ENCODE data around the gene PCSK2.

The PCSK2 gene

GRCh38 chr20:17481661-17482060 lies 254.8 kb downstream of the PCSK2 start:
- no peak for DNase-seq (ENCODE audit: low spot score)

- no peak for DNase-seq (ENCODE audit: low spot score)
Measured at GRCh38 chr20:17482536-17482935, 255.7 kb downstream of the PCSK2 start.

GRCh38 chr20:17485017-17485416 lies 258.2 kb downstream of the PCSK2 start:
- DNase-seq (ENCODE audit: low spot score) = no peak

- no peak for DNase-seq (ENCODE audit: low spot score)
Measured at GRCh38 chr20:17488916-17489600, 262.2 kb downstream of the PCSK2 start.

GRCh38 chr20:17490501-17490900 lies 263.7 kb downstream of the PCSK2 start:
- no peak for DNase-seq (ENCODE audit: low spot score)

GRCh38 chr20:17491041-17491440 lies 264.2 kb downstream of the PCSK2 start:
- DNase-seq (ENCODE audit: low spot score) = no peak

GRCh38 chr20:17491488-17491887 lies 264.6 kb downstream of the PCSK2 start:
- no peak for DNase-seq (ENCODE audit: low spot score)

GRCh38 chr20:17493173-17493572 lies 266.3 kb downstream of the PCSK2 start:
- no peak for DNase-seq (ENCODE audit: low spot score)

GRCh38 chr20:17494201-17494600 lies 267.4 kb downstream of the PCSK2 start:
- DNase-seq (ENCODE audit: low spot score) = no peak

- no peak for DNase-seq (ENCODE audit: low spot score)
Measured at GRCh38 chr20:17495826-17496225, 269.0 kb downstream of the PCSK2 start.

GRCh38 chr20:17497821-17498580 lies 271.2 kb downstream of the PCSK2 start:
- DNase-seq (ENCODE audit: low spot score) = no peak

GRCh38 chr20:17498641-17499040 lies 271.8 kb downstream of the PCSK2 start:
- no peak for DNase-seq (ENCODE audit: low spot score)

- DNase-seq (ENCODE audit: low spot score) = no peak
Measured at GRCh38 chr20:17499041-17499440, 272.2 kb downstream of the PCSK2 start.

GRCh38 chr20:17500271-17500670 lies 273.4 kb downstream of the PCSK2 start:
- DNase-seq (ENCODE audit: low spot score) = no peak

GRCh38 chr20:17500826-17501225 lies 274.0 kb downstream of the PCSK2 start:
- DNase-seq (ENCODE audit: low spot score) = no peak

- DNase-seq (ENCODE audit: low spot score) = no peak
Measured at GRCh38 chr20:17501701-17502100, 274.9 kb downstream of the PCSK2 start.

- DNase-seq (ENCODE audit: low spot score) = no peak
Measured at GRCh38 chr20:17502105-17502504, 275.3 kb downstream of the PCSK2 start.

- DNase-seq (ENCODE audit: low spot score) = no peak
Measured at GRCh38 chr20:17503301-17504065, 276.6 kb downstream of the PCSK2 start.

- peak; percentile 15 for DNase-seq (ENCODE audit: low spot score)
Measured at GRCh38 chr20:17504066-17504897, 277.4 kb downstream of the PCSK2 start.

- peak; percentile 70 for DNase-seq (ENCODE audit: low spot score)
Measured at GRCh38 chr20:17504898-17505635, 278.2 kb downstream of the PCSK2 start.

Measured in COLO829 (cell line).